ENCODE results near the gene FHAD1.

DNA sequence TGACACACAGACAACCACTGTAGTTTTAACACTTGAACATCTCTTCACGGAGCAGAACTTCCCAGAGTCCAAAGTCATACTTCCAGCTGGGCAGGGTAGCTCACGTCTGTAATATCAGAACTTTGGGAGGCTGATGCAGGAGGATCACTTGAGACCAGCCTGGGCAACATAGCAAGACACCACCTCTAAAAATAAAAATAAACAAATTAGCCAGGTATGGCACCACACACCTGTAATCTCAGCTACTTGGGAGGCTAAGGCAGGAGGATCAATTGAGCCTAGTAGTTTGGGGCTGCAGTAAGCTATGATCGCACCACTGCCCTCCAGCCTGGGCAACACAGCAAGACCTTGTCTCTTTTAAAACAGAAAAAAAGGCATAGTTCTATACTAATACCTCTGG lies 138.4 kb downstream of the FHAD1 start:
- TF ChIP-seq, protein P1, sequence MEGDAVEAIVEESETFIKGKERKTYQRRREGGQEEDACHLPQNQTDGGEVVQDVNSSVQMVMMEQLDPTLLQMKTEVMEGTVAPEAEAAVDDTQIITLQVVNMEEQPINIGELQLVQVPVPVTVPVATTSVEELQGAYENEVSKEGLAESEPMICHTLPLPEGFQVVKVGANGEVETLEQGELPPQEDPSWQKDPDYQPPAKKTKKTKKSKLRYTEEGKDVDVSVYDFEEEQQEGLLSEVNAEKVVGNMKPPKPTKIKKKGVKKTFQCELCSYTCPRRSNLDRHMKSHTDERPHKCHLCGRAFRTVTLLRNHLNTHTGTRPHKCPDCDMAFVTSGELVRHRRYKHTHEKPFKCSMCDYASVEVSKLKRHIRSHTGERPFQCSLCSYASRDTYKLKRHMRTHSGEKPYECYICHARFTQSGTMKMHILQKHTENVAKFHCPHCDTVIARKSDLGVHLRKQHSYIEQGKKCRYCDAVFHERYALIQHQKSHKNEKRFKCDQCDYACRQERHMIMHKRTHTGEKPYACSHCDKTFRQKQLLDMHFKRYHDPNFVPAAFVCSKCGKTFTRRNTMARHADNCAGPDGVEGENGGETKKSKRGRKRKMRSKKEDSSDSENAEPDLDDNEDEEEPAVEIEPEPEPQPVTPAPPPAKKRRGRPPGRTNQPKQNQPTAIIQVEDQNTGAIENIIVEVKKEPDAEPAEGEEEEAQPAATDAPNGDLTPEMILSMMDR (IDR thresholded peaks at IDR 0.05; ENCODE audit: low read depth, low read length): no peak
- TF ChIP-seq EZH2phosphoT487 (IDR thresholded peaks at IDR 0.05; ENCODE audit: low read depth): no peak
